Left renal cortex interstitium (tissue), 4 donors: ENCODE data around the gene SMAD6. TPM values are rescaled to one million over a fixed set of nuclear protein-coding genes. Genes with fewer than 3 reads are reported as not detected.
A peak's percentile ranks its signal among the peaks of the same experiment; 100 is the strongest.

Experiments used
- DNase-seq, 4 donors: peaks; one replicate each; pipeline ENCODE4 v3.0.0-alpha.2; 2013; ENCODE audit warnings: low read depth in 4 of 4, low spot score in 2 of 4, missing footprints in 1 of 4
- polyA plus RNA-seq, 4 donors: library from polyadenylated mRNA; unstranded; fragments of 120-200 nt; gene quantifications; one replicate each; pipeline ENCODE4 v1.2.1, GENCODE V29; 2013; ENCODE audit not compliant: insufficient read length in 4 of 4

SMAD6 gene
- polyA plus RNA-seq, 4 donors = 27.4 to 49.4 (median 42.6) TPM

DNA sequence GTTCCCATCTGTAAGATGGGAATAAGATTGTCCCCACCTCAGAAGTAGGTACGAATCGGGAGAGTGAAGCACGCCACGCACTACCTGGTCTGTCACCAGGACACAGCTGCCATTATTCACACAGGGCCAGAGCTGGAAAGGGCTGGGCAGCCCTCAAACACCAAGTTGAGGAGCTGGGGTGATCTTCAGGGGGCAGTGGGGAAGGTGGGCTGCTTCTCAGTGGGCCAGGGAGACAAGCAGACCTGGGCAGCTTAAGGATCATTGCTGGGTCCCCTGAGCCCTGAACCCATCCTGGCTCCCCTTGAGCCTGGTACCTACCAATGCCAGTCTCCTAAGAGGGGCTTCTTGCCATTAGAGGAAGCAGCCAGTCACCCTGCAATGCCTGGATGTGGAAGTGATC lies 82.1 kb downstream of the SMAD6 start:
- no peak for DNase-seq

- no peak for DNase-seq
Observed at GRCh38 chr15:66785637-66786036, 83.6 kb downstream of the SMAD6 start.

DNA sequence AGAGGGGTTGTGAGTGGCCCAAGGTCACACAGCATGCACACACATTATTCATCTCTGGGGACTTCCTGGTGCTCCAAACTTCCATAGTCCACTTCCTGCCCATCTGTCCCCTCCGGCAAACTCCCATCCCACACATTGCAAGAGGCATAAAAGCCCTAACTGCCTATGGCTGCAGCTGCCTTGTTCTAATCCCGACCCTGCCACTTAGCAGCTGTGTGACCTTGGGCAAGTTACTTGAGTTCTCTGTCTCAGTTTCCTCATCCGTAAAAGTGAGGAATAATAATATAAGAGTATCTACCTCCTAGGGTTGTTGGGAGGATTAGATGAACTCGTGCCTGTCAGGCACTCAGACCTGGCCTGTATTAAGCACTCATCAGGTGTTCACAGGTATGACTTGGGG lies 84.2 kb downstream of the SMAD6 start:
- no peak for DNase-seq

DNA sequence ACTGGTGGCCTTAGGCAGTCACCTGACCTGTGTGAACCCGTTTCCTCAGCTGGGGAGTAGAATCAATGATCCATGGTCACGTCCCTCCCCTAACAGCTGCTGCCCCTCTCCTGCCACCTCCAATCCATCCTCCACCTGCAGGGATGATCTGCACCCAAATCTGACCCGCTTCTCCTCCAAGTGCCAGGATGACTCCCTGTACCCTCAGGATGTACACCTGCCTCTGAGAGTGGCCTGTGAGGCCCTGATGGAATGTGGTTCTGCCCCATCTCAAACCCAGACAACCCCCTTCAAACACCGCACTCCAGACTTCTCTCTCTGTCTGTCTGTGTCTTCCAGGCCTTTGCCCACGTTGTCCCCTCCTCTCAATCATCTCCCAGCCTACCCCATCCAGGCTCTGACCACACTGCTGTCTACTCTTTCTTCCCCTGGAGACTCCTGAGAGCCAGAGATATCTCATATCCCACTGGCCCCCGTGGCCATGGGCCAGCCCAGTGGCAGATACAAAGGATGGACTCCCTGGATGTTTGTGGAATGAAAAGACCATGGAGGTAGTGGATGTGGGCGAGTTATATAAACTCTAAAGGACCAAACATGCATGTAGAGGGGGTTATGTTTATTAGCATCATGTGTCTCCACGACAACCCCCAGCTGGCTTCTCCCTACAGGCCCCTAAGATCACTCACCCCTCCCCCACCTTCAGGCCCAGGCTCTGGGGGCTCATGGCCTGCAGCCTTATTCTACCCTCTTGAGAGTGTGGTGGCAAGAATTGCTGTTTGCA lies 84.9 kb downstream of the SMAD6 start:
- no peak for DNase-seq

- DNase-seq = no peak
Observed at GRCh38 chr15:66787489-66787871, 85.4 kb downstream of the SMAD6 start.

GRCh38 chr15:66788024-66788423 lies 86.0 kb downstream of the SMAD6 start:
- DNase-seq = no peak

- no peak for DNase-seq
Observed at GRCh38 chr15:66789029-66790025, 87.3 kb downstream of the SMAD6 start.

DNA sequence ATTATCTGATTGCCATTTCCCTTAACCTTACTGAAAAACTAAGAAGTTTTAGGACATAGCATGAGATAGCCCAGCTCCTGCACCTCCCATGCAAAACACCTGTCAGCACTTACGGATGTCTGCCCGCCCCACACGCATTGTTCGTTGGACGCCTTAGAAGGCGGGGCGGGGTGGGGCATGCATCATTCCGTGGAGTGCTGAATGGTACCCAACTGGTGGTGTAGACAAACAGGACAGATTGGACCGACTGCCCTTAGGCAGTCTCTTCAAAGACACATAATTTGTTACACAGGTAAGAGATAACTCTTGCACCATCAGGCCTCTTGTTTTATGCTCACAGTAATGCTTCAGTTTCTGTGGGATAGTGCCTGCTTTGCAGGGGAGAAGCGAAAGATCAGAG lies 93.8 kb downstream of the SMAD6 start:
- DNase-seq = no peak

- DNase-seq = no peak
Observed at GRCh38 chr15:66796343-66796742, 94.3 kb downstream of the SMAD6 start.

GRCh38 chr15:66797921-66798320 lies 95.9 kb downstream of the SMAD6 start:
- DNase-seq = no peak

- no peak for DNase-seq
Observed at GRCh38 chr15:66798426-66799061, 96.5 kb downstream of the SMAD6 start.

GRCh38 chr15:66799242-66799641 lies 97.2 kb downstream of the SMAD6 start:
- no peak for DNase-seq

DNA sequence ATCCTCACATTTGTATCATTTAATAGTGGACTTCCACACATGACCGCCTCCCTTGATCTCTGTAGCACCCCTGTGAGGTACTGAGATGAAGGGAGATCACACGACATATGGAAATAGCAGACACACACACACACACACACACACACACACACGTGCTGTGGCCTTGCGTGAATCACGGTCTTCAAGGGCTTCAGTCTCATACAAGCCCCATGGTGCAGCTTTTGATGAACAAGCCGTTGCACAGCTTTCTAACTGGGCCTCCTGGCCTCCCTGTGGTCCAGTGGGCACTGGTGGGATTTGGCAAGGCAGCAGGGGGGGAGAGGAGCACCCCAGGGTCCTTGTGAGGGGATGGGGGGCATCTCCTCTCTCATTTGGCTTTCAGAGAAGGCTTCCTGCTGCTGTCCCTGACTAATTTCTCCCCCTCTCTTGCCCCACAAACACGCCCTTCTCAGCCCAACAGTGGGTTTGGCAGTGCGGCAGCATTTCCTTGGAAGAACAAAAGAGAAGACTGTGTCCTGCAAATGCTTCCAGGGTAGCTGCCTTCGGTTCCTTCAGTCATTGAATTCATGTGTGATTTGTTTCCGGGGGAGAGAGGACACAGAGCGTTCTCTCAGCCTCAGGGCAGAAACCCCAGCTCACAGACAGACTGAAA lies 98.7 kb downstream of the SMAD6 start:
- DNase-seq = no peak

- no peak for DNase-seq
Observed at GRCh38 chr15:66801266-66801665, 99.2 kb downstream of the SMAD6 start.

GRCh38 chr15:66802025-66803001 lies 100.3 kb downstream of the SMAD6 start:
- DNase-seq = no peak

DNA sequence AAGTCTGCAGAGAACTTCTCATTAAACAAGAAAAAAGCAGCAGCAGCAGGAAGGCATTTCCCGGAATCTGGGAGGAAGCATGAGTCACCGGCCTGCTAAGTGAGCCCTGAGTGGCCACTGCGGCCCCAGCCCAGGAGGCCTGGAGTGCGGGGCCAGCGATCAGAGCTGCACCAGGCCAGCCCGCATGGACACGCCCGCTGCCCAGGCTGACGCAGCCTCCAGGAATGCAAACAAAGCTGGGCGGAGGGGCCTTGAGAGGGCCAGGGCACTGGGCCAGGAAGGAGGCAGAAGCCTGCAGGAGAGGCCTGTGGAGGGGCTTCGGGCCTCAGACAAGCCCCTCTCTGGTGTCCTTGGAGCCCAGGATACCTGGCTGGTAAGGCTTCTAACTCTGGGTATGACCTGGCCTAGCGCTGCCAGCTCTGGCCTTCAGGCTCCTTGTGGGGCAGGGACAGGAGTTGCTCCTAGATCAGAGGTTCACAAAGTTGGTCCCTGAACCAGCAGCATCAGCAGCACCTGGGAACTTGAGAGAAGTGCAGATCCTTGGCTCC lies 101.2 kb downstream of the SMAD6 start:
- peak in 3 of 4 donors; percentile 68 to 88 (median 68) for DNase-seq

DNA sequence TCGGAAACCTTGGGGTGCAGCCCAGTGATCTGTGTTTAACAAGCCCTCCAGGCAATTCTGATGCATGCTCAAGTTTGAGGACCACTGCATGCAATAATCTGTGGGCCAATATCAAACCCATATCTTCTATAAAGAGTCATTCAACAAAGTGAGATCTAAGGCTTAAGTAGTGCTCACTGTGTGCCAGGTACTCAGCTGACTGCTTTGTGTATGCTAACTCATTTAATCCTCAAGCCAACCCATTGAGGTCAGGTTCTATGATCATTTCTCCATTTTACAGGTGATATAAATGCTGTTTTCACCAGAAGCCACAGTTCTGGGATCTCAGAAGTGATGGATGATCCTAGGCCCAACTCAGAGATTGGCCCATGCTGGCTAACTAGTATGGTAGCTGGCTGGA lies 101.7 kb downstream of the SMAD6 start:
- no peak for DNase-seq

DNA sequence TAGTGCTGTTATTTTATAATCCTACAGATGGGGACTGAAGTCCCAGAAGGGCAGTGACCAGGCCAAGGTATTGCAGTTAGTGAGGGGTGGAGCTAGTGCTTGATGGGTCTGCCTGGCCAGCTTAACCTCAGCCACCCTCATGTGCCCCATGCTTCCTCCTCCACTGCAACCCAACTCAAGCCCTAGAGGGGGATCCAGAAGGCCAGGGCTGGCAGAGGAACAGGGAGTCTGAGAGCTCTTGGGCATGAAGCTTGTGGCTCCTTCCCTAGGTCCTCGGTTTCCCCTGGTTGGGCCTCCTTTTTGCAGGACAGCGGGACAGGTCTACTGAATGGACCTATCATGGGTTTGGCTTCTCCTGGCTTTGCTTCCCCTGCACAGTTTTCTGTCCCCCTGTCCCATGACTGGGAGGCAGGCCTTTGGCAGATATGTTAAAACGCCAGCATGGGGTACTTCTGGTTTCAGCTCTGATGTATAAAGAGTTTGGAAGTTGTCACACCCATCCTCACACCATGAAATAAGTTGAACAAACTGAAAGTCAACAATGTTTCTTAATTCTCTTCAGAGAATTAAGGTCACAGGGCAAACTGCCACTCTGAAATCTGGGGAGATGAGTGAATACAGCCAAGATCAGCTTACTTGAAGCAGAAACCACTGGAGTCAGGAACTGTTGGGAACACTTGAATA lies 103.3 kb downstream of the SMAD6 start:
- DNase-seq = no peak
